OCI-LY1 (cell line): ENCODE data around the gene MDFIC.

Experiments
- H2AFZ ChIP-seq: fragments of 200-600 bp; sonication (generic), shearing (Covaris generic); 2 replicates; pipeline ENCODE4 v1.6.0; 2014; ENCODE audit warnings: antibody characterized with exemption, mild to moderate bottlenecking, low read length
- H3F3A ChIP-seq: fragments of 200-600 bp; sonication (generic), shearing (Covaris generic); 2 replicates; pipeline ENCODE4 v1.6.0; 2014; ENCODE audit warnings: mild to moderate bottlenecking, antibody characterized with exemption, low read length, moderate library complexity; ENCODE audit not compliant: insufficient read depth
- H3K27ac ChIP-seq: fragments of 200-600 bp; sonication (generic); 2 replicates; pipeline ENCODE4 v1.5.1; 2014; ENCODE audit warnings: low read length, mixed run types, mild to moderate bottlenecking, low read depth; ENCODE audit not compliant: poor library complexity, severe bottlenecking
- H3K27me3 ChIP-seq: fragments of 200-600 bp; sonication (generic); 2 replicates; pipeline ENCODE4 v1.6.0; 2014; ENCODE audit warnings: antibody characterized with exemption, mild to moderate bottlenecking, low read length, moderate library complexity; ENCODE audit not compliant: insufficient read depth
- H3K36me3 ChIP-seq: fragments of 200-600 bp; sonication (generic); 2 replicates; pipeline ENCODE4 v1.6.1; 2014; ENCODE audit warnings: mild to moderate bottlenecking, antibody characterized with exemption, low read length, moderate library complexity, mixed read lengths; ENCODE audit not compliant: insufficient read depth
- H3K4me1 ChIP-seq: fragments of 200-600 bp; sonication (generic); 2 replicates; pipeline ENCODE4 v1.5.1; 2014; ENCODE audit warnings: mild to moderate bottlenecking, low read length, moderate library complexity; ENCODE audit not compliant: insufficient read depth, severe bottlenecking
- H3K4me2 ChIP-seq: fragments of 200-600 bp; sonication (generic), shearing (Covaris generic); 2 replicates; pipeline ENCODE4 v1.6.1; 2014; ENCODE audit warnings: low read length
- H3K4me3 ChIP-seq: fragments of 200-600 bp; sonication (generic); 2 replicates; pipeline ENCODE4 v1.5.1; 2014; ENCODE audit warnings: low read length, low read depth, mild to moderate bottlenecking, mixed read lengths; ENCODE audit not compliant: poor library complexity, severe bottlenecking
- H3K79me2 ChIP-seq: fragments of 200-600 bp; shearing (Covaris generic); 2 replicates; pipeline ENCODE4 v1.6.1; 2016; ENCODE audit warnings: mixed run types, low read length, mixed read lengths; ENCODE audit not compliant: insufficient read depth
- H3K9ac ChIP-seq: fragments of 200-600 bp; sonication (generic), shearing (Covaris generic); 2 replicates; pipeline ENCODE4 v1.6.1; 2014; ENCODE audit warnings: mild to moderate bottlenecking, low read length, mixed read lengths
- H3K9me2 ChIP-seq: fragments of 200-600 bp; sonication (generic), shearing (Covaris generic); 2 replicates; pipeline ENCODE4 v1.6.1; 2014; ENCODE audit warnings: low read depth, mild to moderate bottlenecking, low read length, mixed read lengths
- H3K9me3 ChIP-seq: fragments of 200-600 bp; shearing (Covaris generic); 2 replicates; pipeline ENCODE4 v1.6.1; 2014; ENCODE audit warnings: low read length, mixed read lengths
- H4K20me1 ChIP-seq: fragments of 200-600 bp; sonication (generic), shearing (Covaris generic); 2 replicates; pipeline ENCODE4 v1.6.0; 2016; ENCODE audit warnings: mild to moderate bottlenecking, low read length; ENCODE audit not compliant: insufficient read depth
- EZH2 ChIP-seq: fragments of 200-600 bp; sonication (generic), shearing (Covaris generic); IDR thresholded peaks from 2 replicates; pipeline ENCODE4 v1.8.0; 2017; ENCODE audit warnings: borderline replicate concordance, mixed run types, mild to moderate bottlenecking, antibody characterized with exemption, low read length, moderate library complexity, mixed read lengths
- TF ChIP-seq, protein P1 (sequence below): fragments of 200-600 bp; sonication (generic), shearing (Covaris generic); IDR thresholded peaks from 2 replicates; pipeline ENCODE4 v1.5.1; 2017; ENCODE audit warnings: mild to moderate bottlenecking, antibody characterized with exemption, low read length, moderate library complexity, mixed read lengths

MDFIC gene

DNA sequence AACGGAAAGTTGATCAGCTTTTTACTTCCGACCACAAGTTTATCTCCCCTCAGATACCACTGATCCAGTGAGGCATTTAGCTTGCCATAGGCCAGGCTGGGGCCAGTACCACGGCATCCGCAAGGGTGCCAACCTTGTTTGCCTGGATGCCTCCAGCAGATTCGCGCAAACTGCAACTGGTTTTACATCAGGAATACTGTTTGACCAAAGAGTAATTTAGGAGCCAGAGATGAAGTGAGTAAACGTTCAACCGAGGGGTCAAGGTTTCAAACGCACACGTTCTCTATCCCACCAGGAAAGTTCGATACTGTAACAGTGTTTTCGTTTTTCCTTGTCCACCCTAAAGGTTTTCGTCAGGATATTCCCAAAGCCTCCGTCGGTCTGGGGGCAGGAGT, 266 bp upstream of the MDFIC start:
- no peaks in the 10 kb centered on the region for H3F3A ChIP-seq
- TF ChIP-seq, protein P1, sequence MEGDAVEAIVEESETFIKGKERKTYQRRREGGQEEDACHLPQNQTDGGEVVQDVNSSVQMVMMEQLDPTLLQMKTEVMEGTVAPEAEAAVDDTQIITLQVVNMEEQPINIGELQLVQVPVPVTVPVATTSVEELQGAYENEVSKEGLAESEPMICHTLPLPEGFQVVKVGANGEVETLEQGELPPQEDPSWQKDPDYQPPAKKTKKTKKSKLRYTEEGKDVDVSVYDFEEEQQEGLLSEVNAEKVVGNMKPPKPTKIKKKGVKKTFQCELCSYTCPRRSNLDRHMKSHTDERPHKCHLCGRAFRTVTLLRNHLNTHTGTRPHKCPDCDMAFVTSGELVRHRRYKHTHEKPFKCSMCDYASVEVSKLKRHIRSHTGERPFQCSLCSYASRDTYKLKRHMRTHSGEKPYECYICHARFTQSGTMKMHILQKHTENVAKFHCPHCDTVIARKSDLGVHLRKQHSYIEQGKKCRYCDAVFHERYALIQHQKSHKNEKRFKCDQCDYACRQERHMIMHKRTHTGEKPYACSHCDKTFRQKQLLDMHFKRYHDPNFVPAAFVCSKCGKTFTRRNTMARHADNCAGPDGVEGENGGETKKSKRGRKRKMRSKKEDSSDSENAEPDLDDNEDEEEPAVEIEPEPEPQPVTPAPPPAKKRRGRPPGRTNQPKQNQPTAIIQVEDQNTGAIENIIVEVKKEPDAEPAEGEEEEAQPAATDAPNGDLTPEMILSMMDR, result no peak
- no peak for TF ChIP-seq EZH2
- H3K27ac ChIP-seq, result no peak overlapping the region
- H2AFZ ChIP-seq, result no peak overlapping the region
- no peaks in the 10 kb centered on the region for H3K36me3 ChIP-seq
- H3K27me3 ChIP-seq, result peaks cover 3% of the 10 kb centered on the region; the same call in 1 of the 2 replicates
- H3K4me2 ChIP-seq, result no peak overlapping the region
- no peaks in the 10 kb centered on the region for H3K9me3 ChIP-seq
- no peaks in the 10 kb centered on the region for H3K9me2 ChIP-seq
- H3K79me2 ChIP-seq, result no peaks in the 10 kb centered on the region
- H3K9ac ChIP-seq, result no peak overlapping the region
- H3K4me3 ChIP-seq, result peak overlapping the region; percentile 64
- H4K20me1 ChIP-seq, result no peaks in the 10 kb centered on the region
- H3K4me1 ChIP-seq, result peaks cover 12% of the 10 kb centered on the region

DNA sequence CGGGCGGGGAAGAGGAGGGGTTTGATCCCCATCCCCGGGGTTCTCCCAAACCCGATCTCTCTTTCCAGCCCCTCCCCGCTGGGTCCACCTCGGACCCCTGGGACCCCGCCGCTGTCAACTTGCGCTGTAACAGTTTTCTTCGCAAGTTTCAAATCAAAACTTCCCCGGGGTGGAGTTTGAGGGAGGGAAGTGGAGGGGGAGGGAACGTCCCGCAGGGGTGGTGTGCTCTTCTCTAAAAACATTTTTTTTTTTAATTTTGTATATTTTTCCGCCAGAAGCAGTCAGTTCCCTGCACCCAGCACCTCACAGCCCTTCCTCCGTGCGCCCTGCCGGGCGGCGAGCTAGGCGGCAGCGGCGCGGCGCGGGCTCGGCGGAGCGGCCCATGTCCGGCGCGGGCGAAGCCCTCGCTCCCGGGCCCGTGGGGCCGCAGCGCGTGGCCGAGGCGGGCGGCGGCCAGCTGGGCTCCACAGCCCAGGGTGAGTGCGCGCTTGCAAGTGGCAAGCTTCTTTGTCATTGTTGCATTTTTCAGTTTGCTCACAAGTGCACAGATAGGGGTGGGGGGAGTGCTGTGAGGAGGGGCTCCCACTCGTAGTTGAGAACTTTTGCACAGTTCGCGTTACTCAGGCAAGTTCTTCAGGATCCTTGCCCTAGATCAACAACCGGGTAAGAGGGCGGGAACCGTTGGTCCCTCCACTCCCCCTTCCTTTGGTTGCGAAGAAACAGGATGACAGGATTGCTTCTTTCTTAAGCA, 933 bp downstream of the MDFIC start:
- TF ChIP-seq, protein P1, result no peak
- no peak for TF ChIP-seq EZH2
- Histone ChIP-seq H2AFZ (peak overlapping the region; percentile 82), H3K36me3 (no peaks in the 10 kb centered on the region), H3K4me1 (peaks cover 12% of the 10 kb centered on the region), H3F3A (no peaks in the 10 kb centered on the region), H4K20me1 (no peaks in the 10 kb centered on the region), H3K27me3 (peaks cover 3% of the 10 kb centered on the region; the same call in 1 of the 2 replicates), H3K4me3 (peak overlapping the region; percentile 64), H3K9me2 (0 out of 2 replicates have a peak, but pooled peaks cover 2% of the 10 kb centered on the region), H3K79me2 (no peaks in the 10 kb centered on the region), H3K9ac (peak overlapping the region; percentile 51), H3K27ac (no peak overlapping the region), H3K4me2 (peak overlapping the region; percentile 92), H3K9me3 (no peaks in the 10 kb centered on the region)

DNA sequence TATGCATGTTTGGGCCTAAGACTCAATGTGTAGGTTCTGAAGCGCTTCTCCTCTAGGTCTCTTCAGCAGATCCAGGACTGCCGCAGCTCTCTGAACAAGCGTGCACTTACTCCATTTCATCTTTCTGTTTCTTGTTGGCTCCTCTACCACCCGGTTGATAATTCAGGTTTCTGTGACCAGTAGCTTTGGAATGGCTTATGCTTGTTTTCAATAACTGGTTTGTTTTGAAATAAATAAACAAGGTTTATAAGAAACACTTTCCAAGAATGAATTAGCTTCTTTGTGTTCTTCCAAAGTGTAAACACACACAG, 1.5 kb downstream of the MDFIC start:
- Histone ChIP-seq H3K27me3 (peaks cover 3% of the 10 kb centered on the region; the same call in 1 of the 2 replicates), H2AFZ (no peak overlapping the region), H4K20me1 (no peaks in the 10 kb centered on the region), H3K9me3 (no peaks in the 10 kb centered on the region), H3K9ac (no peak overlapping the region; the same call in 1 of the 2 replicates), H3K4me3 (peak overlapping the region; percentile 64), H3K4me1 (peaks cover 12% of the 10 kb centered on the region), H3K27ac (no peak overlapping the region), H3K79me2 (no peaks in the 10 kb centered on the region), H3K4me2 (peak overlapping the region; percentile 92), H3K36me3 (no peaks in the 10 kb centered on the region), H3K9me2 (0 out of 2 replicates have a peak, but pooled peaks cover 2% of the 10 kb centered on the region), H3F3A (no peaks in the 10 kb centered on the region)
- TF ChIP-seq, protein P1, result no peak
- TF ChIP-seq EZH2, result no peak
